HCT116 (cell line): ENCODE measurements around the gene NFXL1. TPM values are rescaled to one million over a fixed set of nuclear protein-coding genes. Genes with fewer than 3 reads are reported as not detected.

Experiments used
- ATAC-seq: fragments of 200-7000 bp; cut with Tn5 transposase; 2 replicates; pipeline ENCODE4 v1.9.1; 2020; ENCODE audit warnings: mild to moderate bottlenecking, moderate library complexity
- BruUV-seq: library from RNA; stranded (reverse); fragments of 400-500 nt; replicated peaks from 2 replicates; lab custom pipeline; 2021; lab: Mats Ljungman, UMichigan
- CTCF ChIA-PET: fragments of 300-600 bp; sonication (Branson Sonifier 250); formaldehyde crosslinking; loops from one replicate; lab custom pipeline; 2021; ENCODE audit warnings: antibody characterized with exemption; lab: Charles Lee
- POLR2A ChIA-PET: fragments of 300-600, 350-600 bp; sonication (Branson Sonifier 250); formaldehyde crosslinking; loops from one replicate; lab custom pipeline; 2021; ENCODE audit warnings: antibody characterized with exemption; lab: Charles Lee
- RAD21 ChIA-PET, 2 experiments: fragments of 300-600 bp; sonication (Branson Sonifier 250); formaldehyde crosslinking; loops; one replicate each; lab custom pipeline; 2023; ENCODE audit warnings: low total read pairs in 2 of 2; ENCODE audit not compliant: uncharacterized antibody in 2 of 2, unreplicated experiment in 2 of 2, low non-redundant PET in 1 of 2; lab: Charles Lee
- DNase-seq: peaks from one replicate; pipeline ENCODE4 v3.0.0-alpha.2; 2010; ENCODE audit warnings: low read depth, low spot score
- H2AFZ ChIP-seq: fragments of 200-600 bp; shearing (Covaris generic), sonication (generic); 2 replicates; pipeline ENCODE4 v1.6.1; 2017; ENCODE audit warnings: low read depth, mixed run types, mixed read lengths, antibody characterized with exemption, low read length; ENCODE audit not compliant: poor library complexity, severe bottlenecking
- H3K27ac ChIP-seq: 2 replicates; pipeline ENCODE4 v1.5.1; 2012; ENCODE audit warnings: low read depth, low read length
- H3K27me3 ChIP-seq: fragments of 200-600 bp; sonication (generic); 2 replicates; pipeline ENCODE4 v1.6.1; 2016; ENCODE audit warnings: mixed run types, low read length, mixed read lengths; ENCODE audit not compliant: insufficient read depth
- H3K36me3 ChIP-seq, 2 experiments: fragments of 200-500 bp in 1 of 2; fragments of 200-600 bp in 1 of 2; sonication (Bioruptor generic) in 1 of 2; sonication (generic) in 1 of 2; 2 replicates each; pipeline versions ENCODE4 v1.5.1 to v1.6.1; 2014 to 2016; ENCODE audit warnings: low read length in 2 of 2, inconsistent platforms in 1 of 2, mixed read lengths in 1 of 2, mixed run types in 1 of 2; ENCODE audit not compliant: insufficient read depth in 2 of 2, control insufficient read depth in 1 of 2
- H3K4me1 ChIP-seq, 2 experiments: fragments of 200-600 bp in 1 of 2; sonication (generic) in 1 of 2; 2 replicates each; pipeline versions ENCODE4 v1.5.1 to v1.6.1; 2012 to 2017; ENCODE audit warnings: low read length in 2 of 2, inconsistent platforms in 1 of 2, mild to moderate bottlenecking in 1 of 2, mixed read lengths in 1 of 2, mixed run types in 1 of 2, moderate library complexity in 1 of 2; ENCODE audit not compliant: insufficient read depth in 2 of 2, control insufficient read depth in 1 of 2
- H3K4me2 ChIP-seq: fragments of 200-600 bp; sonication (generic); 2 replicates; pipeline ENCODE4 v1.6.1; 2017; ENCODE audit warnings: mixed run types, low read length, mixed read lengths
- H3K4me3 ChIP-seq, 2 experiments: fragments of 200-600 bp in 1 of 2; sonication (generic) in 1 of 2; replicated peaks in 1 of 2; 2 replicates each; pipeline ENCODE4 v1.5.1; 2011 to 2016; ENCODE audit warnings: low read length in 2 of 2, control low read depth in 1 of 2, low read depth in 1 of 2, mild to moderate bottlenecking in 1 of 2, mixed read lengths in 1 of 2, mixed run types in 1 of 2
- H3K79me2 ChIP-seq: fragments of 200-600 bp; sonication (generic); 2 replicates; pipeline ENCODE4 v1.6.1; 2017; ENCODE audit warnings: mild to moderate bottlenecking, mixed run types, low read length, moderate library complexity, mixed read lengths; ENCODE audit not compliant: insufficient read depth
- H3K9ac ChIP-seq: fragments of 200-600 bp; sonication (generic); 2 replicates; pipeline ENCODE4 v1.6.1; 2016; ENCODE audit warnings: low read length, mixed read lengths
- H3K9me2 ChIP-seq: fragments of 200-600 bp; sonication (generic), shearing (Covaris generic); 2 replicates; pipeline ENCODE4 v1.6.1; 2017; ENCODE audit warnings: mixed run types, mild to moderate bottlenecking, moderate library complexity; ENCODE audit not compliant: insufficient read depth
- H3K9me3 ChIP-seq, 2 experiments: fragments of 200-500 bp in 1 of 2; fragments of 200-600 bp in 1 of 2; sonication (Bioruptor generic) in 1 of 2; sonication (generic) in 1 of 2; 2 replicates each; pipeline ENCODE4 v1.6.1; 2014 to 2017; ENCODE audit warnings: low read length in 2 of 2, mixed read lengths in 2 of 2, inconsistent platforms in 1 of 2, low read depth in 1 of 2, mild to moderate bottlenecking in 1 of 2, mixed run types in 1 of 2, moderate library complexity in 1 of 2; ENCODE audit not compliant: control insufficient read depth in 1 of 2, insufficient read depth in 1 of 2
- H4K20me1 ChIP-seq: fragments of 200-600 bp; sonication (generic), shearing (Covaris generic); 2 replicates; pipeline ENCODE4 v1.6.1; 2017; ENCODE audit warnings: mixed run types, mild to moderate bottlenecking, moderate library complexity; ENCODE audit not compliant: insufficient read depth
- CEBPB ChIP-seq: IDR thresholded peaks from 2 replicates; pipeline ENCODE4 v1.6.1; 2012; ENCODE audit warnings: low read depth
- ELF1 ChIP-seq: IDR thresholded peaks from 2 replicates; pipeline ENCODE4 v1.6.1; 2012; ENCODE audit warnings: low read depth, borderline replicate concordance
- EZH2 ChIP-seq: fragments of 200-600 bp; sonication (generic); IDR thresholded peaks from 2 replicates; pipeline ENCODE4 v1.6.1; 2017; ENCODE audit warnings: antibody characterized with exemption, mixed run types
- EZH2phosphoT487 ChIP-seq: fragments of 200-600 bp; IDR thresholded peaks from 2 replicates; pipeline ENCODE4 v1.6.1; 2018; ENCODE audit warnings: antibody characterized with exemption, borderline replicate concordance
- FOSL1 ChIP-seq: IDR thresholded peaks from 2 replicates; pipeline ENCODE4 v1.6.1; 2012; ENCODE audit warnings: low read depth
- POLR2A ChIP-seq: IDR thresholded peaks from 2 replicates; pipeline ENCODE4 v1.7.0; 2011; ENCODE audit warnings: borderline replicate concordance; ENCODE audit not compliant: insufficient read depth, insufficient read length; ENCODE audit errors: extremely low read depth
- POLR2AphosphoS5 ChIP-seq: IDR thresholded peaks from 2 replicates; pipeline ENCODE4 v1.6.1; 2011; ENCODE audit warnings: mild to moderate bottlenecking, low read depth, low read length, moderate library complexity
- SP1 ChIP-seq: IDR thresholded peaks from 2 replicates; pipeline ENCODE4 v1.6.1; 2012; ENCODE audit warnings: low read depth
- TCF7L2 ChIP-seq: IDR thresholded peaks from 2 replicates; pipeline ENCODE4 v1.7.0; 2011; ENCODE audit warnings: borderline replicate concordance, inconsistent platforms; ENCODE audit not compliant: insufficient read depth, insufficient read length; ENCODE audit errors: extremely low read depth
- YY1 ChIP-seq: IDR thresholded peaks from 2 replicates; pipeline ENCODE4 v1.6.1; 2011; ENCODE audit warnings: low read length, low read depth, moderate library complexity, mild to moderate bottlenecking; ENCODE audit not compliant: insufficient replicate concordance; ENCODE audit errors: extremely low read depth
- ZFX ChIP-seq: fragments of 450-650 bp; IDR thresholded peaks from 2 replicates; pipeline ENCODE4 v1.6.1; 2017
- ZNF274 ChIP-seq: fragments of 200-500 bp; sonication (Bioruptor generic); IDR thresholded peaks from 2 replicates; pipeline ENCODE4 v1.6.1; 2014; ENCODE audit warnings: mild to moderate bottlenecking, low read depth, low read length, inconsistent platforms
- intact Hi-C: fragments of 100-400 bp; cut with micrococcal nuclease; formaldehyde crosslinking; loops from 2 replicates; pipeline ENCODE4 v1.10.0; 2022
- total RNA-seq: library from RNA; stranded (reverse); gene quantifications from one replicate; pipeline ENCODE4 v1.2.1, GENCODE V29; 2021; ENCODE audit not compliant: unreplicated experiment
- TF ChIP-seq, protein P1 (sequence below), 3 experiments: fragments of 200-600 bp in 1 of 3; sonication (generic) in 1 of 3; IDR thresholded peaks in 2 of 3; conservative IDR thresholded peaks in 1 of 3; 2 replicates each; pipeline ENCODE4 v1.5.1; 2012 to 2017; ENCODE audit warnings: low read depth in 2 of 3, low read length in 2 of 3, antibody characterized with exemption in 1 of 3, borderline replicate concordance in 1 of 3, control low read depth in 1 of 3, mild to moderate bottlenecking in 1 of 3, mixed read lengths in 1 of 3, mixed run types in 1 of 3, moderate library complexity in 1 of 3; ENCODE audit not compliant: insufficient read depth in 1 of 3
- TF ChIP-seq, protein P2 (sequence below): IDR thresholded peaks from 2 replicates; pipeline ENCODE4 v1.6.1; 2012

Gene NFXL1
- total RNA-seq, 1 experiment from 2014 or later: 26.8 TPM

DNA sequence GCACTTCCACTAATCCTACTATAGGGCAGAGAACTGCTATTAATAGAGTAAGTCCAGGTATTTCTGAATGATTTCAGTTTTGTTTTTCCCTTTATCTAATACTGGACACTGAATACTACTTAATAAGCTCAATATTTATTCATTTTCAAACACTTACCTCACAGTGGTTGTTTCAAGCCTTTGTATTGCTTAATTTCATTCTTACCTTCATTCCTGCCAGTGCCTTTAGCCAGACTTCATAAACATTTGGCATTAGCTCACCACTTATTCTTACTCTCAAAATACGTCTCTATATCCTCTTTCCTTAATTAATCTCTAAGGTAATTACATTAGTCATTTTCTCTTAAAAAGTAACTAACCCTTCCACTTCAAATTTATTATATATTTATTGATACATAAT is 57.7 kb downstream of the NFXL1 start:
- TF ChIP-seq TCF7L2 (no peak), POLR2AphosphoS5 (no peak), POLR2A (no peak), ZNF274 (no peak), ZFX (no peak), CEBPB (no peak), YY1 (no peak), EZH2 (no peak), FOSL1 (no peak), ELF1 (no peak), EZH2phosphoT487 (no peak), SP1 (no peak)
- TF ChIP-seq, protein P1, sequence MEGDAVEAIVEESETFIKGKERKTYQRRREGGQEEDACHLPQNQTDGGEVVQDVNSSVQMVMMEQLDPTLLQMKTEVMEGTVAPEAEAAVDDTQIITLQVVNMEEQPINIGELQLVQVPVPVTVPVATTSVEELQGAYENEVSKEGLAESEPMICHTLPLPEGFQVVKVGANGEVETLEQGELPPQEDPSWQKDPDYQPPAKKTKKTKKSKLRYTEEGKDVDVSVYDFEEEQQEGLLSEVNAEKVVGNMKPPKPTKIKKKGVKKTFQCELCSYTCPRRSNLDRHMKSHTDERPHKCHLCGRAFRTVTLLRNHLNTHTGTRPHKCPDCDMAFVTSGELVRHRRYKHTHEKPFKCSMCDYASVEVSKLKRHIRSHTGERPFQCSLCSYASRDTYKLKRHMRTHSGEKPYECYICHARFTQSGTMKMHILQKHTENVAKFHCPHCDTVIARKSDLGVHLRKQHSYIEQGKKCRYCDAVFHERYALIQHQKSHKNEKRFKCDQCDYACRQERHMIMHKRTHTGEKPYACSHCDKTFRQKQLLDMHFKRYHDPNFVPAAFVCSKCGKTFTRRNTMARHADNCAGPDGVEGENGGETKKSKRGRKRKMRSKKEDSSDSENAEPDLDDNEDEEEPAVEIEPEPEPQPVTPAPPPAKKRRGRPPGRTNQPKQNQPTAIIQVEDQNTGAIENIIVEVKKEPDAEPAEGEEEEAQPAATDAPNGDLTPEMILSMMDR (IDR thresholded peaks at IDR 0.05 in 2 of 3, conservative IDR thresholded peaks at IDR 0.05 in 1 of 3; ENCODE audit: borderline replicate concordance in 1 of 3, insufficient read depth in 1 of 3, low read depth in 2 of 3, low read length in 2 of 3): no peak
- TF ChIP-seq, protein P2, sequence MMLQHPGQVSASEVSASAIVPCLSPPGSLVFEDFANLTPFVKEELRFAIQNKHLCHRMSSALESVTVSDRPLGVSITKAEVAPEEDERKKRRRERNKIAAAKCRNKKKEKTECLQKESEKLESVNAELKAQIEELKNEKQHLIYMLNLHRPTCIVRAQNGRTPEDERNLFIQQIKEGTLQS: no peak
- TF ChIP-seq, all 23 proteins: peak for 0
- ChIA-PET CTCF (no interaction called here), POLR2A (no interaction called here), RAD21 (no interaction called here)
- Histone ChIP-seq H3K79me2 (0 out of 2 replicates have a peak, but pooled peaks cover 5% of the 10 kb centered on the region), H3K9me3 (no peaks in the 10 kb centered on the region), H3K9ac (no peak overlapping the region), H2AFZ (no peak overlapping the region), H3K36me3 (no peaks in the 10 kb centered on the region; a peak in 1 of 4 replicates), H3K27me3 (no peaks in the 10 kb centered on the region), H3K9me2 (0 out of 2 replicates have a peak, but pooled peaks cover 4% of the 10 kb centered on the region), H3K4me1 (no peaks in the 10 kb centered on the region), H4K20me1 (no peaks in the 10 kb centered on the region), H3K4me3 (no peak overlapping the region), H3K27ac (no peak overlapping the region), H3K4me2 (no peak overlapping the region)
- DNase-seq (no peak), ATAC-seq (no peak)
- no TSS peak for BruUV-seq
- intact Hi-C loops: no loop called here
